ENCODE data around the gene SMAD7. TPM values are rescaled to one million over a fixed set of nuclear protein-coding genes. Genes with fewer than 3 reads are reported as not detected.

The SMAD7 gene
- polyA plus RNA-seq, 3 donors, result 6.8 to 53.8 (median 18.1) TPM

DNA sequence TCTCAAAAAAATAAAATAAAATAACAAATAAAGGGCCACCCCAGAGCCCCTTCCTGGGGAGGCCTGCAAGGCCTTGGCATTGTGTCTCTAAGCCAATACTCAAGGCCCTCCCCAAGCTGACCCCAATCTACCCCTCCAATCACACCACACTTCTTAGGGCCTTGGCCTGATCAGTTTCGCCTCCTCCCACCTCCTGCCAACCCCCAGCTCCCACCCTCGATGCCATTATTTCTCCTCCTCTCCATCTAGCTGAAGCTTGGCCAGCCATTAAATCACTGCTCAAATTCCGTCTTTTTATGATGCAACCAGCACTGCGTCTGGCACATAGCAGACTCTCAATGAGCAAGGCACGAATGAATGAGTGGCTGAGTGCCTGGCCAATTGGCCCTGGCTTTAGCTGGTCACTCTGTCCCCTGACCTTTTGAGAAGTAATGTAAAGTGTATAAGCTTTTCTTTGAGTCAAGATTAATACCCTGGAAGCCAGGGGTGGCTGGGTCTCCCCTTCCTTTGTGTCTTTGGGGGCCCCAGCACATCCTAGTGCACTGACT is 55.9 kb downstream of the SMAD7 start:
- no peak overlapping the region for H3K27ac ChIP-seq (ENCODE audit: low read depth, low read length)
- 75 to 87% (median 77%) methylated on average over 5 of the region's 5 CpGs for WGBS, 3 donors

DNA sequence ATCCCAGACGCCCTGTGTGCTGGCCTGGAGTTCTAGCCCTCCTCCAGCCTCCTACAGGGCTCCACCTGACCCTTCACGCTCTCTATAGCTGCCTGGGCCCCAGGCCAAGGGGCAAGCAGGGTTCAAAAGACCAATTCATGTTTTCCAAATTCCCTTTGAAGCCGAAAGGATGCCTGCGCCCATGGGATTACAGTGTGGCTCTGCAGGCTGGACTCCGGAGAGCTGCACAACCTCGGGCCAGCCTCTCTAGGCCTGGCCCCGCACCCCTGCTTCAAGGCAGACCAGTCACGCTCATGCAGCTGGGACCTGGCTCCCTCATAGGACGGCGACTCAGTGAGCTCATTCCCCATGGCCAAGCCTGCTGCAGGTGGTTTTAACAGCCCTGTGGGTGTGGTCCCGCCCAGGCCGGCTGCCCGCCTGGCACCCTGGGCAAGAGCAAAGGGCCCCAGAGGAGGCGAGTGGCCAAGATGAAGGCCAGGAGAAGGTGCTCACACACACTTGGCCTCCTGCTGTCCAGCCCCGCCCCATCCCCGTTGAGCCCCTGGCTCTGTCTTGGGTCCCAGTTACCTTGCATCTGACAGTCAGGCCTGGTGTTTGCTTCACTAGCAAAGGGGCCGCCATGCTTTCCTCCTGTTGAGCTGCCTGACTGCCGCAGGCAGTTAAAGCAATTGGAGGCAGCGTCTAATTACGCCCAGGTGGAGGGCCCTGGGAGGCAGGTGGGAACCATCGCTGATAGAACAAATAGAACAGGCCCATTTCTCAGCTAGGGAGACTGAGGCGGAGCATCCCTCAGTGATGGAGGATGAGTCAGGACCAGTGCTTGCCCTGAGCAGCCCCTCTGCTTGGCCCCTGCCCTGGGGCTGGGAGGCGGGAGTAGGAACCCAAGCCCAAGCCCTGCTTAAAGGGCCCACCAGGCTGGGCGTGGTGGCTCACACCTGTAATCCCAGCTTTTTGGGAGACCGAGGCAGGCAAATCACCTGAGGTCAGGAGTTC is 56.9 kb downstream of the SMAD7 start:
- 88 to 96% (median 94%) methylated on average over 25 of the region's 25 CpGs for WGBS, 3 donors
- H3K27ac ChIP-seq (ENCODE audit: low read depth, low read length), result no peak overlapping the region

DNA sequence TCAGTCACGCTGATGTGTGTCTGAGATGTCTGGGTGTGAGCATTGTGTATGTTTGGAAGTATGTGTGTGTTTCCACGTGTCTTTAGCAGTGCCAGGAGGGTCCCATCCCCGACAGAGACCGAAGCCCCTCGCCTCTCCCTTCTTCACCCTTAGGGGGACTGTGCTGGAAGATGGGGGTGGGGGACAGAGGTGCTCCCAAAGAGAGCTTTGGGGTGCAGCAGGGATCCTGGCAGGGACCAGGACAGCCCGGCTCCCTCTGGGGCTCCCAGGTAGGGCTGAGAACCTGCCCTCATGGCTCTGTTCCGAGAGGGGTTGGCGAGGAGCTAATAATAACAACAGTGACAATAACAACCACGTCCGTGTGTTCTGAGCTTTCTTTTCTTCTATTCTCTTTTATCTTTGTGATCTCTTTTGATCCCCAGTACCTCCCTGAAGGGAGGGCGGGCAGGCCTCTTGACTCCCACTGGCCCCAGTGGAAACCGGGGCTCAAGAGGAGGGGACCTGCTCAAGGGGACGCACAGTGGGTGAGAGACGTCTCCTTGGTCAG is 57.6 kb downstream of the SMAD7 start:
- H3K27ac ChIP-seq (ENCODE audit: low read depth, low read length), result no peak overlapping the region
- WGBS, 3 donors, result 88 to 90% (median 90%) methylated on average over 14 of the region's 14 CpGs

DNA sequence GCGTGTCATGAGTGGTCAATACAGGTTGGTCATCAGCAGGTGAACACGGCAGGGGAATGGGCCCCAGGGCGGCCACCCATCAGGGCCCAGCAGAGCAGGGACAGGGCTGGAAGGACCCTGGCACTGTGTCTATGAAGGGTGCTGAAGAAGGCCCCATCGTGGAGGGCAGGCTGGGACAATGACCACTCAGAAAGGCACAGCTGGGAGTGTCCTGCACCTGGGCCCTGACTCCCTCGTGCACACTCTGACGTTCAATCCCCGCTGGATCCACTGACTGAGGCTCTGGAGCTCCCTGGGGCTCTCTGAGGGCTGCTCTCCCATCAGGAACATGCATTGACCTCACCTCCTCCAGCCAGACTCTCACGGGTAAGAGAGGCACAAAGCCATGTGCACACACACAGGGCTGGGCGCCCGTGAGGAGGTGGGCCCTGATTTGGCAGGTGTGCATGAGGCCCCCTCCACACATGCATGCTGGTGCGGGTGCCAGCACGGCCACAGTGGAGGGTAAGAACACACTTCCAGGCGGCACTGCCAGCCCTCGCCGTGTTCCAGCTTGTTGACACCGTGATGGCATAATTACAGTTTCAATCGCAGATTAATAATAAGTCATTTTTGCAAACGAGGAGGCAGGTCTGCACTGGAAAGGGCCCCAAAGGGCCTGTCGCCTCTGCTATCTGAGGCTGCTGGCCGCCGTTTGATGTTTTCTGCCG is 58.5 kb downstream of the SMAD7 start:
- WGBS, 3 donors, result 90 to 94% (median 93%) methylated on average over 22 of the region's 22 CpGs

DNA sequence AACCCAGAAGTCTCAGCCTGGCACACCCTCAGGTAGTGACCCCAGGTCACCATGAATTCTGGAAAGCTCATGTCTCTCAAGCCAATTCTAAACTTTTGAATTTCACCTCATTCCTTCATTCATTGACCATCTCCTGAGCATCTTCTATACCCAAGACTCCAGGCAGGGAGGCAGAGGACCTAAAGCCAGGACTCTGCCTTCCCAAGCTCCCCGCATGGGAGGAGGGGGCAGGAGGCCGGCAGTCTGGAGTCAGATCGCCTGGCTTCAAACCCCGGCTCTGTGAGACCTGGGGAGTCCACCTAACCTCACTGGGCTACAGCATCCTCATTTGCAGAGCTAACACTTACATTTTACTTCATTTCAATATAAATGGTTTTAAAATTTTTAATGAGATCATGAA is 59.0 kb downstream of the SMAD7 start:
- no peak overlapping the region for H3K27ac ChIP-seq (ENCODE audit: low read depth, low read length)
- 93 to 99% (median 95%) methylated on average over 4 of the region's 4 CpGs for WGBS, 3 donors

More for the DNA sequence above, 58.5 kb downstream of the SMAD7 start:
- no peak overlapping the region for H3K27ac ChIP-seq (ENCODE audit: low read depth, low read length)

DNA sequence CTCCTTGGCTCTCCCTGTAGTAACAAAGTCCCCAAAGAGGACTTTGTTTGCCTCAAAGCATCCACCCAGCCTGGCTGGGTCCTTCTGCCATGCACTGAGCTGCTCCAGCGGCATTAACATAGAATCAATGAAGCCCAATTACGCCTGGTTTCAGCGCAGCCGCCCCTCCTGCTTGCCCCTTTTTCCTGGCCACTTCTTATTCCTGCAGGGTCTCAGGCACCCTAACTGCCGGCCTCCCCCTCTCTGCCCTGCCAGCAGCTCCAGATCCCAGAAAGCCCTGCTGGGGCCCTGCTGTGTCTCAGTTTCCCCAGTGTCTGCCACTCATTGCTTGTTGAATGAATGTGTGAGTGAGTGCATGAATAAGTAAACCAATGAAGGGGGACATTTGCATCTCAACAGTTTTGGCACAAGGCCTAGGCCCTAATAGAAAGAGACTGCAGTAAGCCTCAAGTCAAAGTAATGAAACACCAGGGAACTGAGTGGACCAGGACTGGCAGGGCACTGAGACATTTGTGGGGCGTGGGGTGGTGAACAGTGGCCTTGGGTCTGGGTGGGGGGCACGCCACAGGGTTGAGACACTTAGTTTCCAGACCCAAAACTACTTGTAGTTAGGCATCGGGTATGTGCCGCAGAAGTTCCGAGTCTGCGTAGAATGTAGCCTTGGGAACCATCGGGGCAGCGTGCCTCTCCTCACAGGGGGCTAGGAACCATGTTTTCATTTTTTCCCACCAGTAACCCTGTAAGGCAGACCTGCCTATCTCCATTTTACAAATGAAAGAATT is 60.6 kb downstream of the SMAD7 start:
- WGBS, 3 donors, result 95 to 96% (median 95%) methylated on average over 13 of the region's 13 CpGs
- no peak overlapping the region for H3K27ac ChIP-seq (ENCODE audit: low read depth, low read length)

DNA sequence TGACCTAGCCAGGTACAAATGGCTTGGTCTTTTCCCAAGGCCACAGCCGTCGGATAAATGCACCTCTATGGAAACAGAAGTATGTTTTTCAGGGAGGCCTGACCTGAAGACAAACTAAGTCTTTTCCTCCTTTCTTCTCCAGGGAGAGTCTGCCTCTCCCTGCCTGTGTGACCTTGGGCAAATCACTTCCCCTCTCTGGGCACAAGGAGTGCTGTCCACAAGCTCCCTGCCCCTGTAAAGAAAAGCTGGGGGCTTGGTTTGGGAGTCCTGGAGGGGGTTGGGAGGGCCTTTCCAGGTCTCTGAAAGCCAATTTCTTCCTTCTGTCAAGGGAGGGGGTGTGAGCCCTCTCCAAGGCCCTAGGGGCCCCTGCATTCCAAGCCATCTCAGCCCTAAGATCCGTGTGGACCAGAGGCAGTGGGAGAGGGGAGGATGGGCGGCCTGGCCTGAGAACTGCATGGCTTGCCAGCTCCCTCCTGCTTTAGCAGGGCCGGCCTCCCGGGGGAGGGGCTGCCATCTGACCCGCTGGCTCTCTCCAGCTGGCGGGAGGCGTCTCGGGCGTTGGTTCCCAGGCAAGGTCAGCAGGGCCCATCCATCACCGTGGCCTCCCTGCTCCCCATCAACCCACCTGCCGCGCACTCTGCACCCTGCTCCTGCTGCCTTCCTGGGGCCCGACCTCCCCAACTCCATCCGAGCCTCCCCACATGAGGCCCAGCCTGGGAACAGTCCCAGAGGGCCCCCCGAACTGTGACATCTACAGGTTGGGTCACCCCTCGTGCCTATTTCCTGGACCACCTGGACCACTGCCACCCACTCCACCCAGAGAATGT is 61.4 kb downstream of the SMAD7 start:
- WGBS, 3 donors, result 50 to 65% (median 62%) methylated on average over 18 of the region's 18 CpGs
- H3K27ac ChIP-seq (ENCODE audit: low read depth, low read length), result no peak overlapping the region

DNA sequence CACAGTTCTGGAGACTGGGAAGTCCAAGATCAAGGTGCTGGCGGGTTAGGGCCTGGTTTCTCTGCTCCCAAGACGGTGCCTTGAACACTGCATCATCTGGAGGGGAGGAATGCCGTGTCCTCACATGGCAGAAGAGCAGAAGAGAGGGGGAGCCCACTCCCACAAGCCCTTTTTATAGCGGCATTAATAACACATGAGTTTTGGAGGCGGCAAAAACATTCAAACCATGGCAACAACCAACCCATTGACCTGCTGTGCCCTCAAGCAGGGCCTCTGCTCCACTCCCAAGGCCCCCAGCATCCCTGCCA is 62.0 kb downstream of the SMAD7 start:
- WGBS, 3 donors, result 90 to 99% (median 96%) methylated on average over 5 of the region's 5 CpGs
- no peak overlapping the region for H3K27ac ChIP-seq (ENCODE audit: low read depth, low read length)

DNA sequence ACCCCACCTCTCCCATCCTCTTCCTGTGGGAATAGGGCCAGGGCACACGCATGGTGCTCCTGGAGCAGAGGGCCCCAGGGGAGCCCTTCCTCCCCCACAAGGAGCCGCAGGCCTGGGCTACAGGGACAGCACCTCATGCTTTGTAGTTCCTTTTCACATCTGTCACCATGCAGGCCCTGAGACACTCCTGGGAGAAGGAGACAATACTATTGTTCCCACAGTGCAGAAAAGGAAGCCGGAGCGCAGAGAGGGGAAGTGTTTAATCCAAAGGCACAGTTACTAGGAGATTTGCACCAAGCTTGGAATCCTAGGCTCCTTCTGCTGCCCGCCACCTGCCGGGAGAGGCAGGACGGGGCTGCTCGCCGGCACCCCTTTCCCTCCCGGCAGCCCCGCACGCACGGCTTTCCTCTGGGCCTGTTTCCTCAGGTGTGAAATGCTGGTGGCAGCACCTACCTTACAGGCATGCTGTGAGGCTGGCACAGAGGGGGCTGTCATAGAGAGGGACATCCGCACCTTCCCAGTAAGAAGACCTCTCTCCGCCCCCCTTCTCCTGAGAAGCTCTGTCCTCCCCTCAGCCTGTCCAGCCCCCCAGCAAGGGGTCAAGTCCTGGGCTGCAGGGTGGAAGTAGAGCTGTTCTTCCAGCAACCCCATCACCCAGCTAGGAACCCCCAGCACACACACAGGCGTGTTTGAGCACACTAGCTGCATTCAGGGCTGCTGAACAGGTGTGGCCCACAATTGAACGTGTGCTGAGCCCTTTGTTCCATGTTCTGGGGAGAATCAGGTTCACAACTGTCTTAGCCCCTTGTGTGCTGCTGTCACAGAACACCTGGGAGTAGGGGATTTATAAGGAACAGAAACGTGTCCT is 62.6 kb downstream of the SMAD7 start:
- WGBS, 3 donors, result 83 to 93% (median 84%) methylated on average over 18 of the region's 18 CpGs
- H3K27ac ChIP-seq (ENCODE audit: low read depth, low read length), result no peak overlapping the region

DNA sequence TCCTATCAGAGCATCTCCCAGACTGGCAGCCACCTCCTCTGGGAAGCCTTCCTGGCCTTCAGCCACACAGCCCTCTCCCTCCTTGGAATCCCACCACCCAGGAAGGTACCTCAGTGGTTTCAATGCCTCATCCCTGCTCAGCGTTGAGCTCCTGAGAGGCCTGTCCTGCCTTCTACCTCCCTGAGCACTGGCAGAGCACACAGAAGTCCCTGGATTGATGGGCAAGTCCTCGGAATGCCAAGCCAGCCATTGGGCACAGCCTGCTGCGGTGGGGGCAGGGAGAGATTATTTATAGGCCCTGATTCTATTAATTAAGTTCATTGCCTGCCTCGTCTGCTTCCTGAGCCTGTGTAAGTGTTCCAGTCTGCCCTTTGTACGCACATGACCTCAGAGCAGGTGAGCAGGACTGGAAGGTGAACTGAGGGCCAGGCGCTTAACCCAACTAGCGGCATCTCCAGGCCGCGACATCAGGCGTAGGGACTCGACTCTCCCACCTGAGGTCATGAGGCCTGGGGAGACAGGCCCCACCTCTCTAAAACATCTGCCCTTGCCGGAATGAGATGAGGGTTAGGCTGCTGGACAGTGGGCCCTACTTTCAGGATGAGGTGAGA is 63.4 kb downstream of the SMAD7 start:
- WGBS, 3 donors, result 86 to 95% (median 88%) methylated on average over 12 of the region's 12 CpGs
- H3K27ac ChIP-seq (ENCODE audit: low read depth, low read length), result no peak overlapping the region

DNA sequence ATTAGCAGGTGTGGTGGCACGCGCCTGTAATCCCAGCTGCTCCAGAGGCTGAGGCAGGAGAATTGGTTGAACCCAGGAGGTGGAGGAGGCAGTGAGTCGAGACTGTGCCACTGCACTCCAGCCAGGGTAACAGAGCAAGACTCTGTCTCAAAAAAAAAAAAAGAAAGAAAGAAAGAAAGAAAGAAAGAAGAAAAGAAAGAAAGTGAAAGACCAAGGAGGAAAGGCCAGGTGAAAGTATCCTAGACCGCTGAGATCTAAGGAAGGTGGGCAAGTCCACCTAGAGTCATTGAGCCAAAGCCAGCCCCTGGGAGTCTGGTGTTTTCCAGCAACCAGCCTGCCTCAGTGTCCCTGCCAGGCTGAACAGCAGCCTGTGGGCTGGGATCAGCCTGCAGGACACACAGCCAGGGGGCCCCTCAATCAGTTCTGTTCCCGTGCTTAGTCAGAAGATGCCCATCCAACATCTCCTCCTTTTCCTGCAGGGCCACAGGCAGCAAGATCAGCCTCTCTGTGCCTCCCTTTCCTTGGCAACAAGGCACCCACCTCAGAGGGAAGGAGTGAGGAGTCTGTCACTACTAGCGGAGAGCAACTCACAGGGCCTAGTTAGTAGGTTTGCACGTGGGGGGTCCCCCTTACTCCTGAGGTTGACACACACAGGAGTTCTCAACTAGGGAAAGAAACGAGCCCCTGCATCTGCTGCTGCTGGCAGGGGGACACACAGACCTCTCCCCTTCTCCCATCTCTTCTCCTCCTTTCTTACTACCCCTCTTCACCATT is 64.1 kb downstream of the SMAD7 start:
- WGBS, 3 donors, result 91 to 93% (median 91%) methylated on average over 8 of the region's 8 CpGs
- H3K27ac ChIP-seq (ENCODE audit: low read depth, low read length), result no peak overlapping the region

DNA sequence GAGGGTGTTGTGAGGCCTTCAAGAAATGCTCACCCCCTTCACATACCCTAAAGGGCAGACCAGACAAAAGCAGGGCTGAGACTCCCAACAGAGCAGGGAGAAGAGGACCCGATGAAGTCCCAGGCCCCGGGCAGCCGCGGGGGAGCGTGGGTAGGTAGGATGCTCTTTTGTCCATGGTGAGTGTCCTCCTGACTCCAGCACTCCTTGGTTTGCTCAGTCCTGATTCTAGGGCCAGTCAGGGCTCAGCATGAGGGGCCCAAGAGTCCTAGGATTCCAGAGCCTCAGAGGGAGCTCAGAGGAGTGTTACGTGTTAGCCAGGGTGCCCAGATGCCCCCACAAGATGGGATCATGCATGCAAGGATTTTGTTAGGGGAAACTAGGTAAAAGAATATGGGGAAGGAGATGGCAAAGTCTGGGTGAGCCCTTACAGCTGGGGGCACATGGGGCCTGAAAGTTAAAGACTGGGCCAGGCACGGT is 64.8 kb downstream of the SMAD7 start:
- WGBS, 3 donors, result 90 to 100% (median 95%) methylated on average over 7 of the region's 7 CpGs
- no peak overlapping the region for H3K27ac ChIP-seq (ENCODE audit: low read depth, low read length)

DNA sequence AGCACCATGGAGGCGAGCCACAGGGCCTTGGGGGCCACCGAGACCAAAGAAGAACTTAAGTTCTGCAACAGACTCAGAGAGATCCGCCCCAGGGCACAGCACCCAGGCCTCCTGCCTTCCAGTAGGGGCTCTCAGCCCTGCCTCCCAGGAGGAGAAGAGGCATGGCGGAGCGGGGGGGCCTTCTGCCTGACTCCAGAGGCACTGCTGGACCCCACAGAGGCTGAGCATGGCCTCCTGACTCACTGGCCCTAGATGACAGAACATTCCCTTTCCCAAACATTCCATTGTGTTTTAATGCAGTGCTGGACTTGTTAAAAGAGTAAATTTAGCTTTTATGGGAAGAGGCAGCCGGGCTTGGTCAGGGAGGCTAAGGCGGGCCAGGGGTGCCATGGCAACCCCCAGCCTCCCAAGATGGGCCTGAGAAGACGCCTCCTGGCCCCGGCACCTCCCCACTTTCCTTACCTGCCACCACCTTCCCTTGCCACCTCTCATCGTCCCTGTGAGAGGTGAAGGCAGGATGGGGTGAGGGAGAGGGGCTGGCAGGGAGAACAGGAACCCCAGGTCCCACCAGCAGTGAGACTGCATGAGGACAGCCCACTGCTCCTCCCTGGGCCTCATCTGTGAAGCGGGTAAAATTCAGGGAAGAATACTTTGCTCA is 65.4 kb downstream of the SMAD7 start:
- H3K27ac ChIP-seq (ENCODE audit: low read depth, low read length), result no peak overlapping the region
- 90 to 96% (median 95%) methylated on average over 11 of the region's 11 CpGs for WGBS, 3 donors

DNA sequence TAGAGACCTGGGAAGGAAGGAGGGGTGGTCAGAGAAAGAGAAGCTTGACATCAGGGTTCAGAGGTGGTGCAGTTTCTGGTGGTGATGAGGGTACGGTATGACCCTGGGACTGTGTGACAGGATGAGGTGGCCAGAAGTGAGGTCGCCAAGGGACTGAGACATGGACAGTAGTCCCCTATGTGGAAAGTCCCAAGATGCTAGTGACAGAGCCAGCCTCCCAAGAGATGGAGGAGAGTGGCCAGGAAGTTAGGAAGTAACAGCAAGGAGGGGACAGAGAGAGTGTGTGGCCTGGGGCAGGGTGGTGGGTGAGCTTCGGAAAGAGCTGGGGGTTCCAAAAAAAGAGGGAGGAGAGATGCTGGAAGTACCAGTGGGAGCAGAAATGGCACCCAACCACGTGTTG is 66.0 kb downstream of the SMAD7 start:
- WGBS, 3 donors, result 80 to 93% (median 87%) methylated on average over 4 of the region's 4 CpGs
- H3K27ac ChIP-seq (ENCODE audit: low read depth, low read length), result no peak overlapping the region

DNA sequence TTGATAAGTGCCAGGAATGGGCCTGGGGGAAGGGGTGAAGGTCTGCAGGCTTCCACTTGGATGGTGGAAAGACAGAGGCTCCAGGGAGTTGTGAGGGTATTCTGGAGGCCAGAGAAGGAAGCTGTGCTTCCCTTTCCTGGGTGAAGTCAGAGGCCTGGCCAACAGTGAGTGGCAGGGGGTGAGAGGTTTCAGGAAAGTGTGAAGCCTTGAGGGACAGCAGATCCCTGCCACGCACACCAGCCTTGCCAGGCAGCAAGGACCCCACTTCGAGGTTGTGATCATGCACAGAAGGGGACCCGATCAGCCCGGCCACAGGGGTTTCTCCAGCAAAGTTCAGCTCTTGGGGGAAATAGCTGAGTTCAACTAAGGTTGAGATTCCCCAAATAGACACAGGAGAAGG is 66.5 kb downstream of the SMAD7 start:
- H3K27ac ChIP-seq (ENCODE audit: low read depth, low read length), result no peak overlapping the region
- WGBS, 3 donors, result 80 to 96% (median 90%) methylated on average over 4 of the region's 4 CpGs
